Lower leg skin (tissue), 3 donors: Measurements from ENCODE around the gene GPR137B.

Experiments used
- CTCF ChIP-seq, 3 donors: fragments of 450-650 bp; IDR thresholded peaks; one replicate each; pipeline ENCODE4 v1.5.1; 2016; ENCODE audit warnings: antibody characterized with exemption in 3 of 3, mild to moderate bottlenecking in 3 of 3, moderate library complexity in 2 of 3
- POLR2A ChIP-seq, 2 donors: fragments of 450-650 bp; IDR thresholded peaks; one replicate each; pipeline ENCODE4 v1.6.1; 2016 to 2017; ENCODE audit warnings: antibody characterized with exemption in 2 of 2, mild to moderate bottlenecking in 1 of 2, moderate library complexity in 1 of 2

- TF ChIP-seq POLR2A (IDR thresholded peaks at IDR 0.05) (no peak), CTCF (IDR thresholded peaks at IDR 0.05) (no peak)
Observed at GRCh38 chr1:236099355-236099974, 42.9 kb upstream of the GPR137B start.
